Right lobe of liver (tissue), 6 donors: Measurements from ENCODE around the gene NSUN3. TPM values are rescaled to one million over a fixed set of nuclear protein-coding genes. Genes with fewer than 3 reads are reported as not detected.
"Not testable (repeated sequence)": the region's sequence is repeated elsewhere in the genome, so short reads cannot be mapped to it uniquely, and the experiment has no call there.

ENCODE experiments used
- ATAC-seq, 4 donors: fragments of 200-7000 bp; cut with Tn5 transposase; one replicate each; pipeline ENCODE4 v1.9.1; 2020; ENCODE audit warnings: mild to moderate bottlenecking in 4 of 4, moderate library complexity in 4 of 4
- DNase-seq, 3 donors: peaks; one replicate each; pipeline ENCODE4 v3.0.0-alpha.2; 2020
- H3K27ac ChIP-seq, 3 donors: fragments of 200-600 bp; one replicate each; pipeline ENCODE4 v1.8.0; 2022
- H3K27me3 ChIP-seq, 2 donors: fragments of 200-600 bp; one replicate each; pipeline ENCODE4 v1.8.0; 2022
- H3K36me3 ChIP-seq, 4 donors: fragments of 200-600 bp; sonication (generic) in 1 of 4; one replicate each; pipeline versions ENCODE4 v1.5.1 to v1.8.0; 2017 to 2022; ENCODE audit warnings: control low read depth in 1 of 4
- H3K4me1 ChIP-seq, 4 donors: fragments of 200-600 bp; sonication (generic) in 1 of 4; one replicate each; pipeline versions ENCODE4 v1.5.1 to v1.8.0; 2017 to 2022; ENCODE audit warnings: control low read depth in 1 of 4
- H3K4me3 ChIP-seq, 3 donors: fragments of 200-600 bp; one replicate each; pipeline ENCODE4 v1.8.0; 2022
- H3K9me3 ChIP-seq, 4 donors: fragments of 200-600 bp; sonication (generic) in 1 of 4; one replicate each; pipeline versions ENCODE4 v1.5.1 to v1.8.0; 2017 to 2022; ENCODE audit warnings: control low read depth in 1 of 4
- POLR2A ChIP-seq: fragments of 450-650 bp; IDR thresholded peaks from one replicate; pipeline ENCODE4 v1.6.1; 2017; ENCODE audit warnings: antibody characterized with exemption, mild to moderate bottlenecking
- WGBS: methylation state at CpG from one replicate; pipeline ENCODE4 v1.1.6; 2018; ENCODE audit warnings: low coverage, low lambda C conversion rate; ENCODE audit not compliant: insufficient coverage; ENCODE audit errors: missing lambda C conversion rate; 5-methylcytosine and 5-hydroxymethylcytosine counted together
- intact Hi-C, 2 donors: fragments of 100-400 bp; cut with DNase I; formaldehyde crosslinking; loops; one replicate each; pipeline versions ENCODE4 v1.11.2 to v1.14.1; 2022
- total RNA-seq, 6 experiments: library from RNA; depleted of rRNA in 2 of 6; stranded (reverse); fragments of >200 nt in 2 of 6; fragmentation: NEBNext Ultra II Directional in 3 of 6; extraction: Animal tissue kit (Norgen Biotek cat#: 25700) in 3 of 6; gene quantifications; one replicate each; pipeline versions ENCODE4 v1.1.0 to v1.2.4, GENCODE V29; 2016 to 2023
- TF ChIP-seq, protein P1 (sequence below), 4 donors: fragments of 200-600 bp in 3 of 4; fragments of 450-650 bp in 1 of 4; IDR thresholded peaks; one replicate each; pipeline versions ENCODE4 v1.5.1 to v1.8.0; 2016 to 2022; ENCODE audit warnings: antibody characterized with exemption in 4 of 4, mild to moderate bottlenecking in 2 of 4
- donor health status: DM: no; HTN: yes; CAD: no.
- donor health status: DM: no; HTN: no; CAD: no.
- donor health status: DM: no; HTN: no; CAD: no.
- donor health status: DM: no; HTN: yes; CAD: no.
- donor health status: DM: no; HTN: yes; CAD: no.

Gene NSUN3
- total RNA-seq, 6 experiments from 2014 or later: 4.9 to 6.2 (median 5.6) TPM

DNA sequence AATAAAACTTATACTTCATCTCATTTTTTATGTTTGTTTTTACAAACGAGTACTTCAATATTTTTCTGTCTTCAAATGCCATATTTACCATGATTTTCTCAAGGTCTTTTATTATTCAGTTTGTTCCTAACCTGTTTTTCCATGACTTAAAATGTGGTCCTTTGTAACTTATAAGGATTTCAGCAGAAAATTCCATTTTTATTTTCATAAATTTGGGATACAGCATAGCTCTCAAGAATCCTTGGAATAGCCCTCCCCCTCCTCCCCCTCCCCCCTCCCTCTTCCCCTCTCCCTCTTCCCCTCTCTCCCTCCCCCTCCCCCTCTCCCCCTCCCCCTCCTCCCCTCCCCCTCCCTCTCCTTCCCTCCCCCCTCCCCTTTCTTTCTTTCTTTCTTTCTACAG is 19.6 kb upstream of the NSUN3 start:
- DNase-seq: no peak
- Histone ChIP-seq H3K4me3 (no peak overlapping the region), H3K36me3 (no peaks in the 10 kb centered on the region), H3K9me3 (no peaks in the 10 kb centered on the region), H3K4me1 (no peaks in the 10 kb centered on the region), H3K27ac (no peak overlapping the region), H3K27me3 (no peaks in the 10 kb centered on the region)
- intact Hi-C loops: no loop called here
- TF ChIP-seq, protein P1, sequence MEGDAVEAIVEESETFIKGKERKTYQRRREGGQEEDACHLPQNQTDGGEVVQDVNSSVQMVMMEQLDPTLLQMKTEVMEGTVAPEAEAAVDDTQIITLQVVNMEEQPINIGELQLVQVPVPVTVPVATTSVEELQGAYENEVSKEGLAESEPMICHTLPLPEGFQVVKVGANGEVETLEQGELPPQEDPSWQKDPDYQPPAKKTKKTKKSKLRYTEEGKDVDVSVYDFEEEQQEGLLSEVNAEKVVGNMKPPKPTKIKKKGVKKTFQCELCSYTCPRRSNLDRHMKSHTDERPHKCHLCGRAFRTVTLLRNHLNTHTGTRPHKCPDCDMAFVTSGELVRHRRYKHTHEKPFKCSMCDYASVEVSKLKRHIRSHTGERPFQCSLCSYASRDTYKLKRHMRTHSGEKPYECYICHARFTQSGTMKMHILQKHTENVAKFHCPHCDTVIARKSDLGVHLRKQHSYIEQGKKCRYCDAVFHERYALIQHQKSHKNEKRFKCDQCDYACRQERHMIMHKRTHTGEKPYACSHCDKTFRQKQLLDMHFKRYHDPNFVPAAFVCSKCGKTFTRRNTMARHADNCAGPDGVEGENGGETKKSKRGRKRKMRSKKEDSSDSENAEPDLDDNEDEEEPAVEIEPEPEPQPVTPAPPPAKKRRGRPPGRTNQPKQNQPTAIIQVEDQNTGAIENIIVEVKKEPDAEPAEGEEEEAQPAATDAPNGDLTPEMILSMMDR (IDR thresholded peaks at IDR 0.05): no peak
- TF ChIP-seq POLR2A: no peak
- 80% methylated on average over 1 of the region's 1 CpG for WGBS
- ATAC-seq: no peak

DNA sequence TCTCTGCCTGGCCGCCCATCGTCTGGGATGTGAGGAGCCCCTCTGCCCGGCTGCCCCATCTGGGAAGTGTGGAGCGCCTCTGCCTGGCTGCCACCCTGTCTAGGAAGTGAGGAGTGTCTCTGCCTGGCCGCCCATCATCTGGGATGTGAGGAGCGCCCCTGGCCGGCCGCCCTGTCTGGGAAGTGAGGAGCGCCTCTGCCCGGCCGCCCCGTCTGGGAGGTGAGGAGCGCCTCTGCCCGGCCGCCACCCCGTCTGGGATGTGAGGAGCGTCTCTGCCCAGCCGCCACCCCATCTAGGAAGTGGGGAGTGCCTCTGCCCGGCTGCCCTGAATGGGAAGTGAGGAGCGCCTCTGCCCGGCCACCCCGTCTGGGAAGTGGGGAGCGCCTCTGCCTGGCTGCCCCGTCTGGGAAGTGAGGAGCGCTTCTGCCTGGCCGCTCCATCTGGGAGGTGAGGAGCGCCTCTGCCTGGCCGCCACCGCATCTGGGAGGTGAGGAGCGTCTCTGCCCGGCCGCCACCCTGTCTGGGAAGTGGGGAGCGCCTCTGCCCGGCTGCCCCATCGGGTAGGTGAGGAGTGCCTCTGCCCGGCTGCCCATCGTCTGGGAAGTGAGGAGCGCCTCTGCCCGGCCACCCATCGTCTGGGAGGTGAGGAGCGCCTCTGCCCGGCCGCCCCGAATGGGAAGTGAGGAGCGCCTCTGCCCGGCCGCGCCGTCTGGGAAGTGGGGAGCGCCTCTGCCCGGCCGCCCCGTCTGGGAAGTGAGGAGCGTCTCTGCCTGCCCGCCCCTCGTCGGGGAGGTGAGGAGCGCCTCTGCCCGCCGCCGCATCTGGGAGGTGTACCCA is 18.5 kb upstream of the NSUN3 start:
- 96% methylated on average over 9 of the region's 61 CpGs for WGBS
- H3K36me3 ChIP-seq, H3K4me1 ChIP-seq, H3K27me3 ChIP-seq, DNase-seq, H3K9me3 ChIP-seq, H3K4me3 ChIP-seq, ATAC-seq, intact Hi-C loops, H3K27ac ChIP-seq: not testable (repeated sequence)

DNA sequence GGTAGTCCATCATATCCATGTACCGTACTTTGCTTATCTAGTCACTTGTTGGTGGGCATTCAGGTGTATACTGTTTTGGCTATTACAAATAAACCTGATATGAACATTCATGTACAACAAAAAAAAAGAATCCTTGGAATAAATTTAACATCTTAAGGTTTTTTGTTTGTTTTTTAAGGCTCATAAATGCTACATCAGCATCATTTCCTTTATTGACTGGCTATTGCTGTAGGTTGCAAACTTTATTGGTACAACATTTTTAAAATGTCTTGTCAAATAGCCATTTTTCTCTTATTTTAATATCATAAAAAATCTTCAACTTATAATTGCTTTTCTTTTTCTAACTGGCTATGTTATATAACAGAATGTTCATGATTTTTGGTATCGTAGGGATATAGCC is 16.3 kb upstream of the NSUN3 start:
- H3K4me1 ChIP-seq: no peaks in the 10 kb centered on the region
- no peaks in the 10 kb centered on the region for H3K36me3 ChIP-seq
- no peaks in the 10 kb centered on the region for H3K27me3 ChIP-seq
- H3K4me3 ChIP-seq: no peak overlapping the region
- 89% methylated on average over 2 of the region's 2 CpGs for WGBS
- intact Hi-C loops: no loop called here
- H3K27ac ChIP-seq: no peak overlapping the region
- DNase-seq: no peak
- no peak for TF ChIP-seq POLR2A
- TF ChIP-seq, protein P1 (IDR thresholded peaks at IDR 0.05): no peak
- no peaks in the 10 kb centered on the region for H3K9me3 ChIP-seq
- no peak for ATAC-seq

DNA sequence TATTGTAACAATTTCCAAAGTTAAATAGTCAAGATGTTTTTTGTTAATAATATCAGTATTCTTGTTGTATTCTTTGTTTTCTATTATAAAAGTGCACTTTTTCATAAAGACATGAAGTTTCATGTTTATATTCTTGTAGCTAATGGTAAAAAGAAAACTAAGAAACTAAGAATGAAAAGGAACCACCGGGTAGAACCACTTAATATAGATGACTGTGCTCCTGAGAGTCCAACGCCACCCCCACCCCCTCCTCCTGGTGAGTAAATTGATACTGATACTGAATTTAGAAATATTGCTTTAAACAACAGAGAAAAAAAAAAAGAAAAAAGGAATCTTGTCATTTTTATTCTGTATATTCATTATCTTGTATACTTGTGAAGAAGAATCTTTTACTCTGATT is 13.6 kb upstream of the NSUN3 start:
- no peak overlapping the region for H3K27ac ChIP-seq
- TF ChIP-seq, protein P1 (IDR thresholded peaks at IDR 0.05): no peak
- no peak for TF ChIP-seq POLR2A
- H3K4me3 ChIP-seq: no peak overlapping the region
- ATAC-seq (no peak), DNase-seq (no peak)
- H3K36me3 ChIP-seq: no peaks in the 10 kb centered on the region
- no peaks in the 10 kb centered on the region for H3K27me3 ChIP-seq
- WGBS: 90% methylated on average over 2 of the region's 2 CpGs
- H3K9me3 ChIP-seq: no peaks in the 10 kb centered on the region
- H3K4me1 ChIP-seq: no peaks in the 10 kb centered on the region
- intact Hi-C loops: no loop called here

DNA sequence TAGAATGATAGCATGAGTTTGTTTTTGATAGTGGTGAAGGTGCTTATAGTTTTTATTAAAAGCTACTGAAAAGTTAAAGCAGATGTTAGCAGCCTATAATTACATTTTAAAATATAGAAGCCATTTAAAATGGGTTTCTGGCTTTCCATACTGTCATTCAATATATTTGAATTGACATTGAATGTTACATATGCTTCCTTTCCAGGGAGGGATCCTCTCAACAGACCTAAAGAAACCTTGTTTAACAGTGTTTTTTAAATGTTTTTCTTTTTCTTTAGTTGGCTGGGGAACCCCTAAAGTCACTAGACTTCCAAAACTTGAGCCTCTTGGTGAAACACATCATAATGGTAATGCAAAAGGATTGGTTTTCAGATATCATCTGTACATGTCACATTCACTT is 12.3 kb upstream of the NSUN3 start:
- TF ChIP-seq POLR2A: no peak
- TF ChIP-seq, protein P1 (IDR thresholded peaks at IDR 0.05): no peak

More for the DNA sequence above, 12.3 kb upstream of the NSUN3 start:
- Histone ChIP-seq H3K4me1 (no peaks in the 10 kb centered on the region), H3K9me3 (no peaks in the 10 kb centered on the region), H3K27ac (no peak overlapping the region), H3K36me3 (no peaks in the 10 kb centered on the region), H3K4me3 (no peak overlapping the region), H3K27me3 (no peaks in the 10 kb centered on the region)
- DNase-seq (no peak), ATAC-seq (no peak)
- intact Hi-C loops: no loop called here
